HepG2 (cell line): ENCODE results near the gene CDR2L. TPM values are rescaled to one million over a fixed set of nuclear protein-coding genes. Genes with fewer than 3 reads are reported as not detected.

ENCODE experiments used
- BORCS8-MEF2B ChIP-seq: sonication (generic); formaldehyde crosslinking; IDR thresholded peaks from 2 replicates; pipeline ENCODE4 v1.8.0; 2022; ENCODE audit warnings: mild to moderate bottlenecking, missing genetic modification reagents
- EHMT2 ChIP-seq: fragments of 200-600 bp; sonication (generic); IDR thresholded peaks from 2 replicates; pipeline ENCODE4 v1.7.0; 2017; ENCODE audit warnings: antibody characterized with exemption, low read depth, low read length, borderline replicate concordance
- FOXK1 ChIP-seq: sonication (generic); formaldehyde crosslinking; IDR thresholded peaks from 2 replicates; pipeline ENCODE4 v1.4.0; 2020; ENCODE audit warnings: low read depth, missing genetic modification reagents, borderline replicate concordance
- KLF6 ChIP-seq: IDR thresholded peaks from 2 replicates; pipeline ENCODE4 v1.8.0; 2016; ENCODE audit warnings: missing biosample characterization, missing genetic modification reagents
- LRRFIP1 ChIP-seq: sonication (generic); formaldehyde crosslinking; conservative IDR thresholded peaks from 2 replicates; pipeline ENCODE4 v1.4.0; 2020; ENCODE audit warnings: missing genetic modification reagents
- PCBP2 ChIP-seq: fragments of 200-400 bp; formaldehyde crosslinking; optimal IDR thresholded peaks from 2 replicates; pipeline ENCODE3; 2018; ENCODE audit warnings: low read length, low read depth; ENCODE audit not compliant: poor library complexity, severe bottlenecking
- POLR2AphosphoS2 ChIP-seq: IDR thresholded peaks from 2 replicates; pipeline ENCODE4 v1.6.1; 2011; ENCODE audit warnings: low read depth, low read length, improper control_type of control experiment
- PRPF4 ChIP-seq: fragments of 200-400 bp; formaldehyde crosslinking; IDR thresholded peaks from 2 replicates; pipeline ENCODE4 v1.6.1; 2016; ENCODE audit warnings: low read length, low read depth; ENCODE audit not compliant: poor library complexity, severe bottlenecking
- RAD51 ChIP-seq: fragments of 450-650 bp; IDR thresholded peaks from 2 replicates; pipeline ENCODE4 v1.6.1; 2016; ENCODE audit warnings: borderline replicate concordance
- RARG ChIP-seq: sonication (generic); formaldehyde crosslinking; IDR thresholded peaks from 2 replicates; pipeline ENCODE4 v1.4.0; 2020; ENCODE audit warnings: low read depth, mild to moderate bottlenecking, missing genetic modification reagents
- RERE ChIP-seq: IDR thresholded peaks from 2 replicates; pipeline ENCODE4 v1.6.1; 2016; ENCODE audit warnings: low read depth, missing genetic modification reagents, missing compliant biosample characterization
- SAP130 ChIP-seq: IDR thresholded peaks from 2 replicates; pipeline ENCODE4 v1.6.1; 2016; ENCODE audit warnings: low read depth
- SKIL ChIP-seq: sonication (generic); formaldehyde crosslinking; IDR thresholded peaks from 2 replicates; pipeline ENCODE4 v1.8.0; 2022; ENCODE audit warnings: missing genetic modification reagents, mild to moderate bottlenecking, moderate library complexity, borderline replicate concordance
- TEAD3 ChIP-seq: optimal IDR thresholded peaks from 2 replicates; pipeline ENCODE3; 2016; ENCODE audit warnings: borderline replicate concordance
- ZEB1 ChIP-seq: IDR thresholded peaks from 2 replicates; pipeline ENCODE4 v1.6.1; 2012; ENCODE audit warnings: mild to moderate bottlenecking, low read depth, inconsistent platforms; ENCODE audit not compliant: insufficient replicate concordance
- ZNF10 ChIP-seq: sonication (generic); formaldehyde crosslinking; IDR thresholded peaks from 2 replicates; pipeline ENCODE4 v1.4.0; 2020; ENCODE audit warnings: mild to moderate bottlenecking, low read depth, missing genetic modification reagents, borderline replicate concordance
- ZNF510 ChIP-seq: sonication (generic); formaldehyde crosslinking; IDR thresholded peaks from 2 replicates; pipeline ENCODE4 v1.4.0; 2020; ENCODE audit warnings: low read depth, mild to moderate bottlenecking, missing genetic modification reagents
- ZNF746 ChIP-seq: sonication (generic); formaldehyde crosslinking; IDR thresholded peaks from 2 replicates; pipeline ENCODE4 v1.8.0; 2022; ENCODE audit warnings: mild to moderate bottlenecking, missing genetic modification reagents
- ZNF776 ChIP-seq: sonication (generic); formaldehyde crosslinking; IDR thresholded peaks from 2 replicates; pipeline ENCODE4 v1.4.0; 2020; ENCODE audit warnings: mild to moderate bottlenecking, missing genetic modification reagents
- polyA plus RNA-seq, 8 experiments: library from polyadenylated mRNA; depleted of rRNA in 3 of 8; stranded (reverse) in 7 of 8; unstranded in 1 of 8; fragments of >200 nt; fragmentation: Illumina TruSeq in 4 of 8; extraction: Trizol in 4 of 8; gene quantifications; 2 replicates each; pipeline versions ENCODE4 v1.2.1 to v1.2.3, GENCODE V29; 2011 to 2016; ENCODE audit warnings: low read depth in 4 of 8, missing spikeins in 1 of 8, mixed read lengths in 1 of 8; ENCODE audit not compliant: insufficient read depth in 1 of 8
- total RNA-seq, 5 experiments: library from RNA; depleted of rRNA; stranded (reverse); fragments of >200 nt; fragmentation: Illumina TruSeq; extraction: Trizol; gene quantifications; 2 replicates each; pipeline ENCODE4 v1.2.3, GENCODE V29; 2016; ENCODE audit warnings: low read depth in 1 of 5

The CDR2L gene
- total and polyA plus RNA-seq, 2 of the 13 experiments (the other 11 are each of a cell fraction or from before 2014, with no cell fraction given): 1.9 to 2.1 TPM

GRCh38 chr17:75033346-75034235 lies 46.2 kb downstream of the CDR2L start (continued):
- TF ChIP-seq RERE (CRISPR knock-in tag): no peak
- no peak; the same call in 1 of the 2 replicates for TF ChIP-seq ZNF776 (CRISPR knock-in tag)
- peak; percentile 72; the same call in 1 of the 2 replicates for TF ChIP-seq FOXK1 (CRISPR knock-in tag)
- peak; percentile 88; the same call in 1 of the 2 replicates for TF ChIP-seq RARG (CRISPR knock-in tag)
- TF ChIP-seq RAD51: peak; percentile 38; the same call in 1 of the 2 replicates
- peak; percentile 95 for TF ChIP-seq PRPF4
- TF ChIP-seq SAP130: peak; percentile 95
- TF ChIP-seq LRRFIP1 (CRISPR knock-in tag): no peak
- TF ChIP-seq BORCS8-MEF2B: peak; percentile 91
- TF ChIP-seq PCBP2: no peak
- TF ChIP-seq TEAD3 (CRISPR knock-in tag): peak; percentile 91
- TF ChIP-seq POLR2AphosphoS2: no peak
- TF ChIP-seq ZNF10 (CRISPR knock-in tag): no peak
- TF ChIP-seq KLF6 (CRISPR knock-in tag): peak; percentile 78; the same call in 1 of the 2 replicates
- TF ChIP-seq ZNF510 (CRISPR knock-in tag): peak; percentile 90
- peak; percentile 75 for TF ChIP-seq ZNF746
- no peak for TF ChIP-seq SKIL (CRISPR knock-in tag)
- no peak for TF ChIP-seq ZEB1
- peak; percentile 78; the same call in 1 of the 2 replicates for TF ChIP-seq EHMT2
